Vagina (tissue), 2 donors: ENCODE results near the gene ANXA6. TPM values are rescaled to one million over a fixed set of nuclear protein-coding genes. Genes with fewer than 3 reads are reported as not detected.

Source experiments
- DNase-seq, 2 donors: peaks; one replicate each; pipeline ENCODE4 v3.0.0-alpha.2; 2017; ENCODE audit errors: extremely low spot score in 2 of 2
- H3K27ac ChIP-seq: fragments of 200-600 bp; sonication (generic); one replicate; pipeline ENCODE4 v1.5.1; 2019
- H3K27me3 ChIP-seq: fragments of 200-600 bp; sonication (generic); one replicate; pipeline ENCODE4 v1.5.1; 2019
- H3K36me3 ChIP-seq, 2 donors: fragments of 200-600 bp; sonication (generic); one replicate each; pipeline ENCODE4 v1.5.1; 2017 to 2019
- H3K4me1 ChIP-seq: fragments of 200-600 bp; sonication (generic); one replicate; pipeline ENCODE4 v1.5.1; 2019
- H3K4me3 ChIP-seq, 2 donors: fragments of 200-600 bp; sonication (generic); 1 replicate in 1 of 2; 2 replicates in 1 of 2; pipeline ENCODE4 v1.5.1; 2016 to 2019
- H3K9me3 ChIP-seq: fragments of 200-600 bp; sonication (generic); one replicate; pipeline ENCODE4 v1.5.1; 2019
- CTCF ChIP-seq, 3 experiments: fragments of 450-650 bp in 2 of 3; fragments of 200-600 bp in 1 of 3; sonication (generic) in 1 of 3; IDR thresholded peaks; one replicate each; pipeline ENCODE4 v1.5.1; 2017 to 2019; ENCODE audit warnings: antibody characterized with exemption in 3 of 3, mild to moderate bottlenecking in 2 of 3, moderate library complexity in 2 of 3
- POLR2A ChIP-seq, 2 donors: fragments of 450-650 bp; IDR thresholded peaks; one replicate each; pipeline ENCODE4 v1.6.1; 2017; ENCODE audit warnings: antibody characterized with exemption in 2 of 2, mild to moderate bottlenecking in 2 of 2, moderate library complexity in 2 of 2
- POLR2AphosphoS5 ChIP-seq, 2 donors: sonication (generic); formaldehyde crosslinking; IDR thresholded peaks; one replicate each; pipeline ENCODE4 v1.9.0; 2017; ENCODE audit warnings: antibody characterized with exemption in 2 of 2, mild to moderate bottlenecking in 2 of 2, low read depth in 1 of 2; ENCODE audit not compliant: insufficient read depth in 1 of 2
- intact Hi-C: fragments of 100-400 bp; cut with DNase I; formaldehyde crosslinking; loops from one replicate; pipeline ENCODE4 v1.15.1; 2023
- total RNA-seq: library from RNA; depleted of rRNA; stranded (reverse); fragments of >200 nt; gene quantifications from one replicate; pipeline ENCODE4 v1.2.3, GENCODE V29; 2016

The ANXA6 gene
- total RNA-seq, 1 donor from 2014 or later: 190 TPM

- TF ChIP-seq POLR2A (IDR thresholded peaks at IDR 0.05) (no peak), CTCF (IDR thresholded peaks at IDR 0.05) (no peak)
- Histone ChIP-seq H3K9me3 (no peaks in the 10 kb centered on the region), H3K4me1 (peaks cover 17% of the 10 kb centered on the region), H3K36me3 (peaks cover 0 to 64% of the 10 kb centered on the region in 2 donors), H3K27ac (no peak overlapping the region), H3K27me3 (no peaks in the 10 kb centered on the region), H3K4me3 (no peak overlapping the region)
- intact Hi-C loops: loop anchor here (5.0 kb wide), 1 partner anchor 63 kb away; no protein-coding TSS in a partner anchor
- no peak for DNase-seq
Measured at GRCh38 chr5:151054709-151055108, 102.9 kb downstream of the ANXA6 start.

- peaks cover 9% of the 10 kb centered on the region for H3K4me1 ChIP-seq
- no peak for DNase-seq
- H3K36me3 ChIP-seq: peaks cover 0 to 71% of the 10 kb centered on the region in 2 donors
- TF ChIP-seq POLR2AphosphoS5 (IDR thresholded peaks at IDR 0.05; ENCODE audit: insufficient read depth in 1 of 2, low read depth in 1 of 2): no peak
- no peak for TF ChIP-seq CTCF (IDR thresholded peaks at IDR 0.05)
- no peak for TF ChIP-seq POLR2A (IDR thresholded peaks at IDR 0.05)
- H3K27me3 ChIP-seq: no peaks in the 10 kb centered on the region
- H3K9me3 ChIP-seq: no peaks in the 10 kb centered on the region
- H3K4me3 ChIP-seq: no peak overlapping the region
- no peak overlapping the region for H3K27ac ChIP-seq
- intact Hi-C loops: loop anchor here (5.0 kb wide), 1 partner anchor 63 kb away; no protein-coding TSS in a partner anchor
Measured at GRCh38 chr5:151053796-151054462, 103.7 kb downstream of the ANXA6 start.

- no peaks in the 10 kb centered on the region for H3K9me3 ChIP-seq
- TF ChIP-seq POLR2AphosphoS5 (IDR thresholded peaks at IDR 0.05; ENCODE audit: insufficient read depth in 1 of 2, low read depth in 1 of 2) (no peak), POLR2A (IDR thresholded peaks at IDR 0.05) (no peak), CTCF (IDR thresholded peaks at IDR 0.05) (no peak)
- no peak overlapping the region for H3K4me3 ChIP-seq
- peaks cover 0 to 71% of the 10 kb centered on the region in 2 donors for H3K36me3 ChIP-seq
- intact Hi-C loops: loop anchor here (5.0 kb wide), 1 partner anchor 64 kb away; no protein-coding TSS in a partner anchor
- no peaks in the 10 kb centered on the region for H3K27me3 ChIP-seq
- peak overlapping the region; percentile 41 for H3K27ac ChIP-seq
- no peak for DNase-seq
- H3K4me1 ChIP-seq: peaks cover 13% of the 10 kb centered on the region
Measured at GRCh38 chr5:151052836-151053235, 104.7 kb downstream of the ANXA6 start.

GRCh38 chr5:151051931-151052608 is 105.5 kb downstream of the ANXA6 start:
- intact Hi-C loops: loop anchor here (5.0 kb wide), 1 partner anchor 65 kb away; no protein-coding TSS in a partner anchor
- no peak for DNase-seq
- Histone ChIP-seq H3K9me3 (no peaks in the 10 kb centered on the region), H3K27ac (peak overlapping the region; percentile 41), H3K27me3 (no peaks in the 10 kb centered on the region), H3K4me3 (no peak overlapping the region), H3K36me3 (peaks cover 0 to 74% of the 10 kb centered on the region in 2 donors), H3K4me1 (peaks cover 13% of the 10 kb centered on the region)
- TF ChIP-seq POLR2A (IDR thresholded peaks at IDR 0.05) (no peak), POLR2AphosphoS5 (IDR thresholded peaks at IDR 0.05; ENCODE audit: insufficient read depth in 1 of 2, low read depth in 1 of 2) (no peak), CTCF (IDR thresholded peaks at IDR 0.05) (no peak)
